GM23338 (cell line): Measurements from ENCODE around the gene NCDN. TPM values are rescaled to one million over a fixed set of nuclear protein-coding genes. Genes with fewer than 3 reads are reported as not detected.

Experiments used
- ATAC-seq: fragments of 200-7000 bp; cut with Tn5 transposase; 3 replicates; pipeline ENCODE4 v1.9.1; 2020
- DNase-seq: peaks from one replicate; pipeline ENCODE4 v3.0.0-alpha.2; 2015; ENCODE audit warnings: low spot score
- H2AFZ ChIP-seq: fragments of 200-600 bp; sonication (generic); 2 replicates; pipeline ENCODE4 v1.8.0; 2016; ENCODE audit warnings: antibody characterized with exemption, mild to moderate bottlenecking, moderate library complexity
- H3F3A ChIP-seq: fragments of 200-600 bp; sonication (generic); replicated peaks from 2 replicates; pipeline ENCODE4 v1.8.0; 2017; ENCODE audit warnings: antibody characterized with exemption, mixed run types, low read depth
- H3K27ac ChIP-seq: fragments of 200-600 bp; sonication (generic); 2 replicates; pipeline ENCODE4 v1.6.1; 2016; ENCODE audit warnings: low read depth
- H3K27me3 ChIP-seq: fragments of 200-600 bp; sonication (generic); 2 replicates; pipeline ENCODE4 v1.8.0; 2016; ENCODE audit warnings: mild to moderate bottlenecking, mixed run types, moderate library complexity; ENCODE audit not compliant: insufficient read depth
- H3K36me3 ChIP-seq: fragments of 200-600 bp; sonication (generic); 2 replicates; pipeline ENCODE4 v1.8.0; 2016; ENCODE audit warnings: mild to moderate bottlenecking; ENCODE audit not compliant: insufficient read depth
- H3K4me1 ChIP-seq: fragments of 200-600 bp; sonication (generic); 2 replicates; pipeline ENCODE4 v1.8.0; 2016; ENCODE audit warnings: mild to moderate bottlenecking, moderate library complexity; ENCODE audit not compliant: insufficient read depth
- H3K4me2 ChIP-seq: fragments of 200-600 bp; sonication (generic); 2 replicates; pipeline ENCODE4 v1.7.1; 2017; ENCODE audit warnings: mixed run types
- H3K4me3 ChIP-seq: fragments of 200-600 bp; sonication (generic); 2 replicates; pipeline ENCODE4 v1.6.1; 2016; ENCODE audit warnings: mixed run types
- H3K79me2 ChIP-seq: fragments of 200-600 bp; sonication (generic); replicated peaks from 2 replicates; pipeline ENCODE4 v1.8.0; 2017; ENCODE audit warnings: mild to moderate bottlenecking; ENCODE audit not compliant: insufficient read depth
- H3K9me2 ChIP-seq: fragments of 200-600 bp; sonication (generic); 2 replicates; pipeline ENCODE4 v1.8.0; 2017; ENCODE audit not compliant: insufficient read depth
- H4K20me1 ChIP-seq: fragments of 200-600 bp; sonication (generic); replicated peaks from 2 replicates; pipeline ENCODE4 v1.8.0; 2017; ENCODE audit warnings: mild to moderate bottlenecking; ENCODE audit not compliant: insufficient read depth
- H3K27ac Mint-ChIP-seq: 2 replicates; pipeline ENCODE4 v1.8.0; 2020; ENCODE audit warnings: inconsistent platforms, mild to moderate bottlenecking, moderate library complexity, mixed read lengths
- H3K27me3 Mint-ChIP-seq: 3 replicates; pipeline ENCODE4 v1.8.0; 2022; ENCODE audit warnings: low read depth, mild to moderate bottlenecking, moderate library complexity, mixed read lengths, inconsistent platforms; ENCODE audit not compliant: insufficient read depth, poor library complexity
- H3K36me3 Mint-ChIP-seq: 3 replicates; pipeline ENCODE4 v1.8.0; 2021; ENCODE audit warnings: low read depth, mild to moderate bottlenecking, inconsistent platforms, moderate library complexity, mixed read lengths
- H3K4me1 Mint-ChIP-seq: 3 replicates; pipeline ENCODE4 v1.8.0; 2020; ENCODE audit warnings: mild to moderate bottlenecking, inconsistent platforms, mixed read lengths
- H3K4me3 Mint-ChIP-seq: 3 replicates; pipeline ENCODE4 v1.8.0; 2021; ENCODE audit warnings: moderate library complexity, mild to moderate bottlenecking, inconsistent platforms, mixed read lengths
- H3K9me3 Mint-ChIP-seq: 3 replicates; pipeline ENCODE4 v1.8.0; 2020; ENCODE audit warnings: moderate library complexity, mild to moderate bottlenecking, inconsistent platforms, mixed read lengths
- CREB1 ChIP-seq: fragments of 250-450 bp; sonication (Bioruptor Pico); IDR thresholded peaks from 2 replicates; pipeline ENCODE4 v1.5.0; 2020; ENCODE audit warnings: low read depth, mild to moderate bottlenecking, moderate library complexity
- CTCF ChIP-seq, 2 experiments: fragments of 200-600 bp in 1 of 2; sonication (generic) in 1 of 2; conservative IDR thresholded peaks; 2 replicates each; pipeline versions ENCODE4 v1.5.1 to v1.6.1; 2016 to 2017; ENCODE audit warnings: antibody characterized with exemption in 2 of 2, low read depth in 2 of 2, mild to moderate bottlenecking in 2 of 2, moderate library complexity in 1 of 2
- EZH2 ChIP-seq: fragments of 200-600 bp; sonication (generic); IDR thresholded peaks from one replicate; pipeline ENCODE4 v1.8.0; 2017; ENCODE audit warnings: antibody characterized with exemption, mild to moderate bottlenecking, low read depth; ENCODE audit not compliant: unreplicated experiment
- EZH2phosphoT487 ChIP-seq: fragments of 200-600 bp; sonication (generic); IDR thresholded peaks from one replicate; pipeline ENCODE4 v1.8.1; 2018; ENCODE audit warnings: antibody characterized with exemption; ENCODE audit not compliant: unreplicated experiment
- POLR2AphosphoS5 ChIP-seq: IDR thresholded peaks from 2 replicates; pipeline ENCODE4 v1.6.1; 2016; ENCODE audit warnings: antibody characterized with exemption, low read depth
- STAT1 ChIP-seq: IDR thresholded peaks from one replicate; pipeline ENCODE4 v1.6.1; 2016; ENCODE audit warnings: antibody characterized with exemption; ENCODE audit not compliant: unreplicated experiment
- ZNF114 ChIP-seq: fragments of 250-450 bp; sonication (Bioruptor Pico); IDR thresholded peaks from 2 replicates; pipeline ENCODE4 v1.5.0; 2020; ENCODE audit warnings: mild to moderate bottlenecking, moderate library complexity
- ZNF331 ChIP-seq: fragments of 250-450 bp; sonication (Bioruptor Pico); IDR thresholded peaks from 2 replicates; pipeline ENCODE4 v1.5.0; 2020; ENCODE audit warnings: low read depth, mild to moderate bottlenecking, moderate library complexity
- ZNF462 ChIP-seq: fragments of 250-450 bp; sonication (Bioruptor Pico); IDR thresholded peaks from 2 replicates; pipeline ENCODE4 v1.5.0; 2020; ENCODE audit warnings: mild to moderate bottlenecking, moderate library complexity
- polyA plus RNA-seq: library from polyadenylated mRNA; unstranded; fragments of >200 nt; fragmentation: Nextera tagmentation; extraction: Ambion mirVana; gene quantifications from 2 replicates; pipeline ENCODE4 v1.2.1, GENCODE V29; 2016
- total RNA-seq: library from RNA; depleted of rRNA; stranded (reverse); fragments of >200 nt; shearing (Covaris generic); gene quantifications from 2 replicates; pipeline ENCODE4 v1.2.3, GENCODE V29; 2014

NCDN gene
- total and polyA plus RNA-seq, 2 experiments from 2014 or later: 13.2 to 44.2 TPM

GRCh38 chr1:35530946-35531345 is 26.7 kb upstream of the NCDN start (continued):
- TF ChIP-seq ZNF462 (CRISPR knock-in tag): no peak
- TF ChIP-seq STAT1: no peak
- no peak for TF ChIP-seq CREB1 (CRISPR knock-in tag)
- no peak for TF ChIP-seq ZNF331 (CRISPR knock-in tag)

- Histone ChIP-seq H3K27ac (no peak overlapping the region), H3K36me3 (peaks cover 12% of the 10 kb centered on the region), H3F3A (no peaks in the 10 kb centered on the region), H2AFZ (no peak overlapping the region), H3K4me1 (peaks cover 28% of the 10 kb centered on the region), H4K20me1 (no peaks in the 10 kb centered on the region), H3K4me2 (no peak overlapping the region), H3K9me2 (no peaks in the 10 kb centered on the region), H3K4me3 (no peak overlapping the region), H3K79me2 (peaks cover 47% of the 10 kb centered on the region), H3K27me3 (no peaks in the 10 kb centered on the region)
- H3K4me3 Mint-ChIP-seq: no peak overlapping the region
- ATAC-seq (no peak), DNase-seq (no peak)
- no peak overlapping the region for H3K27ac Mint-ChIP-seq
- TF ChIP-seq EZH2phosphoT487 (no peak), CREB1 (CRISPR knock-in tag) (no peak), POLR2AphosphoS5 (no peak), ZNF331 (CRISPR knock-in tag) (no peak), EZH2 (no peak), CTCF (conservative IDR thresholded peaks at IDR 0.05; ENCODE audit: low read depth in 2 of 2) (no peak), ZNF114 (CRISPR knock-in tag) (no peak)
- peaks cover 3% of the 10 kb centered on the region for H3K27me3 Mint-ChIP-seq
- H3K36me3 Mint-ChIP-seq: peaks cover 70% of the 10 kb centered on the region
- peaks cover 25% of the 10 kb centered on the region for H3K4me1 Mint-ChIP-seq
- peaks cover 37% of the 10 kb centered on the region; the same call in 2 of the 3 replicates for H3K9me3 Mint-ChIP-seq
Measured at GRCh38 chr1:35531368-35531767, 26.2 kb upstream of the NCDN start.
